ENCODE measurements around the gene TLR10.

Gene TLR10

DNA sequence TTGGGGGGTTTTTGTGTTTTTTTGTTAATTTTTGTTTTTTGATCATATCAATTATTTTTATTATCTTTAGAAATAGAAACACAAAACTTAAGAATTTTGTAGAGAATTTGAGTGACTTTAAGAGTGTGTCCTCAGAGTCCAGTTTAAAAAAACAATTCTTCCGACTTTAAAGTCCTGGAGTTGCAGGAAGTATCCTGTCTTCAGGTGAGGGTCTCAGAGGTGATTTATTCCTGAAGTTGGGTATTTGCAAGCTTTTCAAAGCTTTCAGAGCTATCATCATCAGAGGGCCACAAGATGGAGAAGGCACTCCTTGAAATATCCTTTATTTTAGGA is 23.0 kb downstream of the TLR10 start:
- no peak for DNase-seq

DNA sequence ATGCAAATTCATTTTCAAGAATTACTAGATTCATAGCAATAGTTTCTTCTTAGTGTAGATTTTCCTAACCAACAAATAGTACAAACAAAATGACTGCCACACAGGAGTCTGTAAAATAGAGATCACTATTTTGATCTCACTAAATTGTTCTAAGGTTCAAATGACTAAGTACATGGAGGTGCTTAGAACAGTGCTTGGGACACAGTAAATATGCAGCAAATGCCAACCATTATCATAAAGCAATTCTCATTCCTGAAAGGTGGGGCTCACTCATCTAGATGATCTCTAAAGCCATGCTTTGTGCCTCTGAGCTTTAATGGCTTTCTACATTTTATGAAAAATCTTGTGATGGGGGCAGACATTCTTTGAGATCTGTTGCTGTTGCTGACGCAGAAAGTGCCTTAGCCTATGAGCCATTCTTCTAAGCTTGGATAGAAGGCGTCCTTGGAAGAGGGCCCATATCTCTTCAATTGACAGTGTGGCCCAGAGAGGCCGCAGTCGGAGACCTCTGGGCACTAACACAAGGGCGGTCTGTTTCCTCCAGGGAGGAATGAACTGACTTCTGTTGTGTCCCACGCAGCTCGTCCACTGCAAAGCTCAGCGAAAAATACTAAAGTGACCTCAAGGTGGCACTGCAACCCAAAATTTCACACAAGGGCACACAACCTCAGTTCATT is 23.5 kb downstream of the TLR10 start:
- DNase-seq, result no peak

DNA sequence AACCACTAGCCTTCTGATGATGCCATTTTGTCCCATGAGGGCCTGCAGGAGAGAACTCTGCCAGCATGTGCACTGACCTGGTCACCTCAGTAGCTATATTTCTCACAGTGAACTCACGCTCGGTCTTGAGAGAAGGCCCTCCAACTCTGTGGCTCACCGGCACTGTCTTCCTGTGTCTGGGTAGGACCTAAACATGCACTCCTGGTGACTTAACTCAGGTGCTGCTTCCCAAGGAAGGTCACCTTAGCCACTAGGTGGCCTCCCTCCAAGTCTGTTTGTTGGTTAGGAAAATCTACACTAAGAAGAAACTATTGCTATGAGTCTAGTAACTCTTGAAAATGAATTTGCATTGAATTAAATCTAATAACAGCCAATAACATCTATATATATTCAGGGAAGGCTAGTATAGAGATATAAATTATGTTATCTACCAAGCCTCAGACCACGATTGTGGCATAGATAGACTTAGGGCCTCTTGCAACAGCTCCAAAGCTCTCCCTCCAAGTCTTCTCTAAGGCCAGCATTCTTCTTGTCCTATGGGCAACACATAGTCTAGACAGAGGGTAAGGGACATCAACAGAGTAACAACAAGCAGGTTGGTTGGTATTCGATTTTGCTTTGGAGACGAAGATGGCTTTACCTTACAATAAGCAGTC is 24.7 kb downstream of the TLR10 start:
- no peak for DNase-seq

DNA sequence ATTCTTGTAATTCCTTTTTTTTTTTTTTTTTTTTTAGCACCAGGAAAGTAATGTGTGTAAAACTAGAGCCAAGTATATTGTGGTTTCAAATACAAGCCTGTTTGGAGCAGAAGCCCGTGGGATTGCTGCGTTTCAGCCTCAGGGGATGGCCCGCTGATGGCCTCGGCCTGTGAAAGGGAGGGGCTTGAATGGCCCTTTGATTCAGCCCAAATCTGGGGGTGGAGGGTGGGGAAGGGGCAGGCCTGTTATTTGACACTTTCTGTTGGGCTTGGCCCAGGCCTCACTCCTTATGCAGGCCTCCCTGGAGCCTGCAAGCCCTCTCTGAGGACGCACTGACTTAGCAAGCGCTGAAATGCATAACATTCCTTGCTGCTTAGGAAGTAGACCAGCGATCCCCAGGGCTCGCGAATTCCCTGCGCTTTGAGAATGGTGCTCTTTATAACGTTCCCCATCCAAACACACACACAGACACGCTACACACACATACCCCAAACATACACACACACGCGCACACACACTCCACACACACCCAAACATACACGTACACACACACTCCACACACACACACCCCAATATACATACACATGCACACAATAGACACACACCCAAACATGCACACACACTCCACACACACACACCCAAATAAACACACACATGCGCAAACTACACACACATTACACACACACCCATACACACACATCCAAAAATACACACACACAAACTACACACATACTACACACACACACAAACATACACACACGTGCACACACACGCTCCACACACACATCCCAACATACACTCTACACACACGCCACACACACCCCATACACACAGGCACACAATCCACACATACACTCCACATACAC is 29.6 kb downstream of the TLR10 start:
- DNase-seq, result no peak

DNA sequence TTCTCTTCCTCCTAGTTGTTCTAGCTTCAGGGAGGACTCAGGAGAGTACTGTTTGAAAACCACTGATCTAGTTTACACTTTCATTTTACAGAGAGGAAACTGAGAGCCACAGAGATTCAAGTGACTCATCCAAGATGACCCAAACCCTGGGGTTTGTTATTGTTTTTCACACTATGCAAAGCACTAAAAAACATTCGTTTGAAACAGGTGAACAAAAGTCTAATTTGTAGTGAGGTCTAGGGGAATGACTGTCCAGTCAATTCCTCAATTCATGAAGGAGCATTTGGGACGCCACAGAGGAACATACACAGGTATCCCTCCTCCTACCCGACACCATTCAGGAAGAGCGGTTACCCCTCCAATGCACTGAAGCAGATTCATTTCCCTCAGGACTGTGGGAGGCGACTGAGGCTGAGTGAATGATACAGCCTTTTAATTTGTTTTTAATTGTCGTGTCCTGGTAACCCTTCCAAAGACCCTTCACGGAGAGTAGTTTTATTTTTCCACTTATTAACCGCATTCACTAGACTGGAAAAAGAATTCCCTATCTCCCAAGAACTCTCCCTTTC is 30.3 kb downstream of the TLR10 start:
- DNase-seq, result no peak

DNA sequence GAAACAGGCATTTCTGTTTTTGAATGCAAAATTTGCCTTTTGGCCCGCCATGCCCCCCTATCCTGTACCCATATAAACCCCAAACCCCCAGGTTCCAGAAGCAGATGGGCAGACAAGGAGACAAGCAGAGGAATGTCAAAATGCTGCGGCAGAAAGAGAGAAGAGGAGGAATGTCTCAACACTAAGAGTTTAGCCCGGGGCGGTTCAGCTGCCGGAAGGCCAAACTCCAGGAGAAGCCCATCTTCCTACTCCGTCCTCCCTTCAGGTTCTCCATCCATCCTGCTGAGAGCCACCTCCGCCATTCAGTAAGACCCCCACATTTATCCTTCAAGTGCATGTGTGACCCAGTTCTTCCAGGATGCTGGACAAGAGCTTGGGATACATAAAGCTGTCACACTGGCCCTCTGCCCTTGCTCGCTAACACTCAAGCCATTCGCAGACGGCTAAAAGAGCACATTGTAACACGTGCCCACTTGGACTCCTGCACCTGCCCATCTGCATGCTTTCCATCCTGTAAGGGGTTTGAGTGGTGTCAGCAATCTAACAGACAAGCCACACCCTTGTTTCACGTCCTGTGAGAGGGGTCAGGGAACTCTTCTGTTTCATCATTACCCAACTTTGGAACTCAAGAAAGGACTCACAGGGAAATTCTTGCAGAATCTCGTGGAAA is 31.3 kb downstream of the TLR10 start:
- DNase-seq, result no peak

DNA sequence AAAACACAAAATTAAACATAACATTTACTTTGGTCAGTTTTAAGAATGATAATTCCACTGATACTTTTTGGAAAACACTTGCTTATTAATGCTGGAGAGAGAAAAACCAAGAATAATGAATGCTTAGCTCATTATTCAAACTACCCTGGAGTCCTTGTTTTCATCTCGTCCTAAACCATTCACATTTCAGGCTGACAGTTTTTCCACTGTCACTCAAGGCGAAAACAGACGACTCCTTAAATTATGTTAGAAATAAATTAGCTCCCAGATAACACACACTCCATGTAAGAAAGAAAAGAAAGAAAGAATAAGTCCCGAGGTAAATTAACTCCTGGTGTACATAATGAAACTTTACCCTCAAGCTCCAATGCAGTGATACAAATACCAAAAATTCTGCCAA is 33.5 kb downstream of the TLR10 start:
- no peak for DNase-seq

DNA sequence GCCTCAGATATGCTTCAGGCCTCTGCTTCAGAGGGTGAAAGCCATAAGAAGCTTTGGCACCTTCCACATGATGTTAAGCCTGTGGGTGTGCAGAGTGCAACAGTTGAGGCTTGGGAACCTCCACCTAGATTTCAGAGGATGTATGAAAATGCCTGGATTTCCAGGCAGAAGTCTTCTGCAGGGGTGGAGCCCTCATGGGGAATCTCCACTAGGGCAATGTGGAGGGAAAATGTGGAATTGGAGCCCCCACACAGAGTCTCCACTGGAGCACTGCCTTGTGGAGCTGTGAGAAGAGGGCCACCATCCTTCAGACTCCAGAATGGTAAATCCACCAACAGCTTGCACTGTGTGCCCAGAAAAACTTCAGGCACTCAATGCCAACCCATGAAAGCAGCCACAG is 35.2 kb downstream of the TLR10 start:
- DNase-seq, result no peak

DNA sequence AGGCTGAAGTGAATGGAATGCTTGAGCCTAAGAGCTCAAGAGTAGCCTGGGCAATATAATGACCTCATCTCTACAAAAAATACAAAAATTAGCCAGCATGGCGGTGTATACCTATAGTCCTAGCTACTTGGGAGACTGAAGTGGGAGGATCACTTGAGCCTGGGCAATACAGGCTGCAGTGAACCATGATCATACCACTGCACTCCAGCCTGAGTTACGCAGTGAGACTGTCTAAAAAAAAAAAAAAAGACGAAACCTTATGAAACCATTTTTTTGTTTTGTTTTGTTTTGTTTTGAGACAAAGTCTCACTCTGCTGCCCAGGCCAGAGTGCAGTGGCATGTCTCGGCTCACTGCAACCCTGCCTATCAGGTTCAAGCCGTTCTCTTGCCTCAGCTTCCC is 36.9 kb downstream of the TLR10 start:
- no peak for DNase-seq

DNA sequence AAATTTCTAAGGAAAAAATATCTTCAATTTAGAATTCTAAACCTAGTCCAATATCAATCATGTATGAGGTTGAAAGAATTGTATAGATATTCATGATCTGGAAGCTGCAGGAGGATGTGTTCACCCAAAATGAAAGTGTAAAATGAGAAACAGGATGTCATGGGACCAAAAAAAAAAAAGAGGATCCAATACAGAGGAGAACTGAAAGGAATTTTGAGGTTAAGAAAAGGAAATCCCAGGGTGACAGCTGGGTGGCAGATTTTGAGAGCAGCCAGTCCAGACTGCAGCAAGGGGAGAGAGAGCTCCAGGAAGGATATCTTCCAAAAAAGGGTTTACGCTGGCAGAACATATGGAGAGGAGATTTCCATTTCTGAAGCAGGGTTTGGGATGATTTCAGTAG is 38.9 kb downstream of the TLR10 start:
- DNase-seq, result no peak

DNA sequence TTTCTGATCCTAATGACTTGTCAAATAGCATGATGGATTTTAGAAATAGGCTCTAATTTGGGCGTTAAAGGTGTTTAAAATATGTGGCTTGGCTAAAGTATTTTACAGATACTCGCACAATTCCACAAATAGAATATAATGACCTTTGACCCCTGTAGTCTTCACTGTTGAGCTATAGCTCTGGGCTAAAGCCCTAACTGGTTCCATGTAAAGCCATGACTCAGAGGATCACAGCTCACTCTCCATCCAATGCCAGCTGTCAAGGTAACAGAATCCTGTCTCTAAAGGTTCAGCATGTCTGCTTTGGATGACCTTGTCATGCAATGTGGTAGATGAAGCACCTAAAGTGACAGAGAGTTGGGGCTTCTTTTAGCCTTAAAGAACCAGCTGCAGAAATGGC is 42.5 kb downstream of the TLR10 start:
- no peak for DNase-seq

DNA sequence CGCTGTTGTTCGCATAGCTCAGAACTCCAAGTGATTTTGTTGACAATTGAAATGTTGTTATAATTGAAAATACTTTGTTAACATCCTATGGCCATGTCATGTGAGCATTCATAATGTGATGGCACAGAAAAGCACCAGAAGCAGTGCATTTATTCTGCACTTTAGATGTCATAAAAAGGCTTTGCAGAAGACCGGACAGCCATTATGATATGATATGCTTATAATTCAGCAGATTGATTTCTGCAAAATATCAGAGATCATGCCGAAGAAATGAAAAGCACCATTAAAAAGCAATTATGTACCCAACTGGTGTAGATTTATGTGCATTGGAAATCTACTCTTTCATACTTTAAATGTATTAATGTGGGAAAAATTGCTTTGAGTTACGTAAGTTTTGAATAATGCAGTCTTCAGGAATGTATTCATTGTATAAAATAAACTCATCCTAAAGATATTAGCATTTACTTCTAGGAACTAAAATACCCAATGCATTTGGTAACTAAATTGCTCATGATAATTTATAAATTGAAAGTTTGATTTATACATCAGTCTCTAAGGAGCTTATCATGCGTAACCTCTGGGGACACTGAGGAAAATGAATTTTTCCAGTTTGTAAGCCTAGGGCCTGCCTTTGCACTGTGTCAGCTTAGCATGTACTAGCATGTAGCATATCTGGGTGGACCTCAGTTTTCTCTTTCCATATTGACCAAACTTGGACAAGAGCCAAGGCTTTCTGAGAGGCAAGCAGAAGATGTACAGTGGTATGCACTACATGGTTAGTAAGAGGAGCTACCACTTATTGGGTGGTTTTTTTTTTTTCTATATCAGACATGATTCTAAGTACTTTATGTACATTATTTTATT is 43.6 kb downstream of the TLR10 start:
- DNase-seq, result no peak

DNA sequence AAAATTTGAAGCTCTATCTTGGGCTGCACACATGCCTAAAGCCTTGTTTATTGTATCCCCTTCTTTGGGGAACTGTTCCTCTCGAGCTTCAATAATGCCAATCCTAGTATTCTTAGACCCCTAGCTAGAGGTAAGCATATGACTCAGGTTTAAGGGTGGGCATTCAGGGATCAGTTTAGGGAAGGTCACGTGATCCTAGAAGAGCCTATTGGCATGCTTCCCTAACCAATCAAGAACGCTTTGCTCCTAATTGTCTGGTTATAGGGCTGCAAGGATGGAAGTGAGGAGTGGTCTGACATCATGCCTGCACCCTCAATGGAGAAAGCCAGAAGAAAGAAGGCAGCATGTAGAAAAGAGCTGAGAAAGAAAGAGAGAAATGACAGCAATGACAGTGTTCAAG is 46.9 kb downstream of the TLR10 start:
- DNase-seq, result no peak

DNA sequence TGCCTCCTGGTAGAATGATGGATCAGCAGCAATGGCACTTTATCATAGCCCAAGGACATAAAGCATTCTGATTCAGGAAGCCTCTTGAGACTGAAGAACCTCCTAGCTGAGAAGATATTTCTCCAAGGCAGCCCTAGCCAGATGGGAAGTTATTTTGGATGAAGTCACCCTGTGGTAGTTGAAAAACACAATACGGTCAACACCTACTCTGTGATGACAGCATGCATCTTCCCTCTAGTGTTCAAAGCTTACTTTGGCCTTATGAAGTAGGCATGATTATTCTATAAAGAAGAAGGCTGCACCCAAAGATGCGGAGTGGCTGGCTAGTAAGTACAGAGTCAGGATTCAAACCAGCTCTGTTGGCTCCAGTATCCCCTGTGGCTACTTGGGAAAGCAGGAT is 47.9 kb downstream of the TLR10 start:
- no peak for DNase-seq

DNA sequence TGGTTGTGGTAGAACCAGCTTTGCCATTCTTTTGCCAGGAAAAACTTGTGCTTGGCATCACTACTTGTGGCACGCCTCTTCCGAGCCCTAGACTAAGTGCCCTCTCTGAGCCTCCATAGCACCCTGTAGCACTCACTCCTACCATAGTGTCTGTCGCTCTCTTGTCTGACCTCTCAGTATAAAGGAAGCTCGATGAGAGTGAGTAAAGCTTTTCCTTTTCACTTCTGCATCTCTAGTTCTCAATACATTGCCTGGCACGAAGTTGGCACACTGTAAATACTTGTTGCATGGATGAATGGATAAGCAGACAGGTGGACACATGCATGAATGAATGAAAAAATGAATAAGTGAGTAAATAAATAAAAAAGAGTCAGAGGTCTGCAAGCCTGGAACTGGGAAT is 48.3 kb downstream of the TLR10 start:
- DNase-seq, result no peak

DNA sequence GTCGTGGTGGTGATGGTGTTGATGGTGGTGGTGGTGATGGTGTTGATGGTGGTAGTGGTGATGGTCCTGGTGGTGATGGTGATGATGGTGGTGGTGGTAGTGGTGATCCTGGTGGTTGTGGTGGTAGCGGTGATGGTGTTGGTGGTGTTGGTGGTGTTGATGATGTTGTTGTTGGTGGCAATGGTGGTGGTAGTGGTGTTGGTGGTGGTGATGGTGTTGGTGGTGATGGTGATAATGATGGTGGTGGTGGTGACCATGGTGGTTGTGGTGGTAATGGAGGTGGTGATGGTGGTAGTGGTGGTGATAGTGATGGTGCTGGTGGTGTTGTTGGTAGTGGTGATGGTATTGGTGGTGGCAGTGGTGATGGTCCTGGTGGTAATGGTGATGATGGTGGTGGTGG is 49.1 kb downstream of the TLR10 start:
- DNase-seq, result no peak

DNA sequence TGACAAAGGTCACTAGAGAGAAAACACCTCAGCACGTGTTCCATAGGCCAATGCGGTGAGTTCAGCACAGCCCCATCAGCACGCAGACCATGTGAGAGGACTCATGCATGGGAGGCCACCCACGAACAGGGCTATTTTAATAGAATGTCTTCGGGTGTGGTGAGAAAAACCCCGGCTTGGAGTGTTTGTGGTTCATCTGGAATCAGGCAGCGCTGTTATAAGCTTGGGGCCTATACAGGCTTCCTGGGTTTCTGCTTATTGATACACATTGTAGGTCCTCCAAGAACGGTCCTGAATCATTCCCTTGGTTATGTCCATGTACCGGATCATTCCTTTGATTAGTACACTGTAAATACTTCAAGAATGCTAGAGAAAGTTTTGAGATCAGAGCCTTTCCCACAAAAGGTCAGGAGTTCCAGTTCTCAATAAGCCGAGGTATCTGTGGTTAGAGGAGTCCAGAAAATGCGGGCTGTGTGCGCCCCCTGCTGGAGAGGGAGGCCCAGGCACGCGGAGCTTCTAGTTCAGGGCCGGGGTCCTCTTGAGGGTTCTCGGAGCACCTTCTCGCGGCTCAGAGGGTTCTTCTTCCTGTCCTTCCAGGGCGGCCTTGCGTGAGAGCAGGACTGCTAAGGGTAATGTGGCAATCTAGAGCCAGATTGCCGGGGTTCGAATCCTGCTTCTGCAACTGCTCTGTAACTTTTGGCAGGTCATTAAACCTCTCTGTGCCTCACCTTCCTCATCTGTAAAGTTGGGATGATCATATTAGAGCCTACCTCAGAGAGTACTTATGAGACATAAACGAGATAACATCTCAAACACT is 51.8 kb downstream of the TLR10 start:
- DNase-seq, result peak; percentile 61

DNA sequence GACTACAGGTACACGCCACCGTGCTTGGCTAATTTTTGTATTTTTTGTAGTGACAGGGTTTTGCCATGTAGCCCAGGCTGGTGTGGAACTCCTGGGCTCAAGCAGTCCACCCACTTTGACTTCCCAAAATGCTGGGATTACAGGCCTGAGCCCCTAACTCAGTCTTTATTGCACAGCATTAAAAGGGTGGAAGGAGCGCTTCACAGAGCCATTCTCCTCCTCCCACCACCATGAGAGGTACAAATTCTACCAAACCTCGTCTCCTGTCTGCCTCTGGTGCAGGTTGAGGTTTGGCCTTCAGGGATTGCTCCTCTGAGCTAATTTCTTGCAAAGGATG is 52.3 kb downstream of the TLR10 start:
- no peak for DNase-seq

DNA sequence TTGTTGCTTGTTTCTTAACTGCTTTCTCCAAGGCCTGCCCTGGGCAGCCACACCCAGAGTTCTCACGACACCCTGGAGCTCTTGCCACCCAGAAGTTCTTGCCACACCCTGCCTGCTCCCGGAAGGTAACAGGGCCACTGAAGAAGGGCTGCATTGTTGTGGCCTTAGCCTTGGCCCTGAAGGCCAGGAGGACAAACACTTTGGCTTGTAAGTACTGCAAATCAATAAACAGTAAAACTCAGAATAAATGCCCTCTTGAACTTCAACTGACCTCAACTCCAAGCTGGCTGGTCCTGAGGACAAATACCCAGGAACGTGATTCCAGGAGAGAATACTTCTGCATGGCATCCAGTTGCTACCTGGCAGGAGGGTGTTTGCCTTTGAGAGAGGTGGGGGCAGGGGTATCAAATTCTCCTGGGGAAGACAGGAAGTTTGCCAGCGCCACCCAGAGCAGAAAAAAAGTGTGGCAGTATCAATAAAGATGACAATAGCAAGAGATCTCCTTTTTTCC is 54.1 kb downstream of the TLR10 start:
- DNase-seq, result peak; percentile 21

DNA sequence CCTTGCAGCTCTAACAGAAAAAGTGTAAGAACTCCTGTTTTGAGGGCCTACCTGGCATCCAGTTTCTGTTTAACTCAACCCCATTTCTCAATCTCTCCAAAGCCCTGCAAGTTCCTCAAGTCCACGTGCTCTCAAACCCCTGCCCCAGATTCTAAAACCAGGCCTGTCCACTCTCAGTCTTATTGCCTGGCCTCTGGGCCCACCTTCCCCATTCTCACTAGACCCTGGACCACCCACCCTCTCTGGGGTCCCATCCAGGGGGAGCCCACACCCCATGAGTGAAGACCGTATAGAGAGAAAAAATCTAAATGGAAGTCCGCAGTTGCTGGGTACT is 58.3 kb downstream of the TLR10 start:
- DNase-seq, result no peak

DNA sequence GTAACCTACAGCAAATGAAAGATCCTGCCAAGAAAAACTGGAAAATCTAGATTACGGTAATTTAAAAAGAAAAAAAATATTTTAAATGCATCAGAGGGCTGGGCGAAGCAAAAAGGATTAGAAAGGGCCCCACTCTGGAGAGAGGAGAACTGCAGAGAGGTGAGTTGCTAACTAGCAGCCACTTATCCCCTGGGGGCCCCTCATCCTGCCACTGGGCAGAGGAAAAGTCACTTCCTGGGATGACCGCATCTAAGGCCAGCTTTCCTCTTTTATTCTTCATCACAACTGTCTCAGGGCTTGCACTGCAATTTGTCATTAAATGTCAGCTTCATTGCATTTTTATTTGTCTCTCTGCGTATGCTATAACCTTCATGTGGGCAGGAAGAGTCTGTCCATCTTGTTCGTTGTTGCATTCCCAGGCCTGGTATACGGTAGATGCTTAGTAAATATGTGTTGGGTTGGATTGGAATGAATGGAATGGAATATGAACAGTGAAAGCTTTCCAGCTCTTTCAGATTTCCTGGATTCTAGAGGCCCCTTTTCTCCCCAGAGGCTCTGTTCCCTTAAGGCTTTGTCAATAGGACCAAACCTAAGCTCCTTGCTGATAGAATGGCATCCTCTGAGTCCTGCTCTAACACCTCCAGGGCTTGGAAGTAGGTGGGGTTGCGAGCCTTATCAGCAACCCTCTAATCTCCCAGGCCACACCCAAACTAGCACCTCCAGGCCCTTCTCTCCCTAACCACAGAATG is 58.9 kb downstream of the TLR10 start:
- DNase-seq, result no peak
